MM.1S (cell line): ENCODE results near the gene LMBR1.

Experiments used
- EZH2 ChIP-seq: fragments of 300-600 bp; sonication (generic); optimal IDR thresholded peaks from 2 replicates; pipeline ENCODE3; 2017; ENCODE audit warnings: low read depth, mild to moderate bottlenecking, antibody characterized with exemption, low read length, mixed read lengths
- EZH2phosphoT487 ChIP-seq: fragments of 300-600 bp; sonication (generic); IDR thresholded peaks from 2 replicates; pipeline ENCODE4 v1.6.1; 2018; ENCODE audit warnings: antibody characterized with exemption, low read length
- TF ChIP-seq, protein P1 (sequence below): fragments of 300-600 bp; sonication (generic); IDR thresholded peaks from 2 replicates; pipeline ENCODE4 v1.5.1; 2016; ENCODE audit warnings: antibody characterized with exemption, low read length, mixed read lengths

DNA sequence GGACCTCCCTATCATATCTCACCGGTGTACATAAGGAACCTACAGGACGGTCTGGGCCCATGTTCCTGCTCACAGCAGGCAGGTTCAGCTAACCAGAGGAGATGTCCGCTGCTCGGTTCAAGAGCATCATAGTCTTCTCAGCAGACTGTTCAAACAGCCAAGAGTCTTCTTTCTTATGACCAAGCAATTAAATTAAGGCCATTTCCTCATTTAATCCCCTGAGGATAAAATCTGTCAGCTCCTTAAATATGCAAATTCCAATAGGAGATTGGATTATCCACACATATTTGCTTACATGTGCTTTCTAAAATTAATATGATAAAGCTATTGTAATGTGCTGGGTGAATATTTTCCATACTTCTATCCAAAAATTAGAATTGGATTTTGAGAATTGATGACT lies 59.7 kb downstream of the LMBR1 start:
- TF ChIP-seq, protein P1, sequence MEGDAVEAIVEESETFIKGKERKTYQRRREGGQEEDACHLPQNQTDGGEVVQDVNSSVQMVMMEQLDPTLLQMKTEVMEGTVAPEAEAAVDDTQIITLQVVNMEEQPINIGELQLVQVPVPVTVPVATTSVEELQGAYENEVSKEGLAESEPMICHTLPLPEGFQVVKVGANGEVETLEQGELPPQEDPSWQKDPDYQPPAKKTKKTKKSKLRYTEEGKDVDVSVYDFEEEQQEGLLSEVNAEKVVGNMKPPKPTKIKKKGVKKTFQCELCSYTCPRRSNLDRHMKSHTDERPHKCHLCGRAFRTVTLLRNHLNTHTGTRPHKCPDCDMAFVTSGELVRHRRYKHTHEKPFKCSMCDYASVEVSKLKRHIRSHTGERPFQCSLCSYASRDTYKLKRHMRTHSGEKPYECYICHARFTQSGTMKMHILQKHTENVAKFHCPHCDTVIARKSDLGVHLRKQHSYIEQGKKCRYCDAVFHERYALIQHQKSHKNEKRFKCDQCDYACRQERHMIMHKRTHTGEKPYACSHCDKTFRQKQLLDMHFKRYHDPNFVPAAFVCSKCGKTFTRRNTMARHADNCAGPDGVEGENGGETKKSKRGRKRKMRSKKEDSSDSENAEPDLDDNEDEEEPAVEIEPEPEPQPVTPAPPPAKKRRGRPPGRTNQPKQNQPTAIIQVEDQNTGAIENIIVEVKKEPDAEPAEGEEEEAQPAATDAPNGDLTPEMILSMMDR, result no peak
- no peak for TF ChIP-seq EZH2phosphoT487
- TF ChIP-seq EZH2, result no peak
